Vagina (tissue), 2 donors: ENCODE data around the gene TNRC18. TPM values are rescaled to one million over a fixed set of nuclear protein-coding genes. Genes with fewer than 3 reads are reported as not detected.
A peak's percentile ranks its signal among the peaks of the same experiment; 100 is the strongest.
"Not testable (repeated sequence)": the region's sequence is repeated elsewhere in the genome, so short reads cannot be mapped to it uniquely, and the experiment has no call there.

ENCODE experiments used
- DNase-seq, 2 donors: peaks; one replicate each; pipeline ENCODE4 v3.0.0-alpha.2; 2017; ENCODE audit errors: extremely low spot score in 2 of 2
- H3K27ac ChIP-seq: fragments of 200-600 bp; sonication (generic); one replicate; pipeline ENCODE4 v1.5.1; 2019
- H3K27me3 ChIP-seq: fragments of 200-600 bp; sonication (generic); one replicate; pipeline ENCODE4 v1.5.1; 2019
- H3K36me3 ChIP-seq, 2 donors: fragments of 200-600 bp; sonication (generic); one replicate each; pipeline ENCODE4 v1.5.1; 2017 to 2019
- H3K4me1 ChIP-seq: fragments of 200-600 bp; sonication (generic); one replicate; pipeline ENCODE4 v1.5.1; 2019
- H3K4me3 ChIP-seq, 2 donors: fragments of 200-600 bp; sonication (generic); 1 replicate in 1 of 2; 2 replicates in 1 of 2; pipeline ENCODE4 v1.5.1; 2016 to 2019
- H3K9me3 ChIP-seq: fragments of 200-600 bp; sonication (generic); one replicate; pipeline ENCODE4 v1.5.1; 2019
- CTCF ChIP-seq, 3 experiments: fragments of 450-650 bp in 2 of 3; fragments of 200-600 bp in 1 of 3; sonication (generic) in 1 of 3; IDR thresholded peaks; one replicate each; pipeline ENCODE4 v1.5.1; 2017 to 2019; ENCODE audit warnings: antibody characterized with exemption in 3 of 3, mild to moderate bottlenecking in 2 of 3, moderate library complexity in 2 of 3
- POLR2A ChIP-seq, 2 donors: fragments of 450-650 bp; IDR thresholded peaks; one replicate each; pipeline ENCODE4 v1.6.1; 2017; ENCODE audit warnings: antibody characterized with exemption in 2 of 2, mild to moderate bottlenecking in 2 of 2, moderate library complexity in 2 of 2
- POLR2AphosphoS5 ChIP-seq, 2 donors: sonication (generic); formaldehyde crosslinking; IDR thresholded peaks; one replicate each; pipeline ENCODE4 v1.9.0; 2017; ENCODE audit warnings: antibody characterized with exemption in 2 of 2, mild to moderate bottlenecking in 2 of 2, low read depth in 1 of 2; ENCODE audit not compliant: insufficient read depth in 1 of 2
- intact Hi-C: fragments of 100-400 bp; cut with DNase I; formaldehyde crosslinking; loops from one replicate; pipeline ENCODE4 v1.15.1; 2023
- total RNA-seq: library from RNA; depleted of rRNA; stranded (reverse); fragments of >200 nt; gene quantifications from one replicate; pipeline ENCODE4 v1.2.3, GENCODE V29; 2016

TNRC18 gene
- total RNA-seq, 1 donor from 2014 or later = 79.8 TPM

DNA sequence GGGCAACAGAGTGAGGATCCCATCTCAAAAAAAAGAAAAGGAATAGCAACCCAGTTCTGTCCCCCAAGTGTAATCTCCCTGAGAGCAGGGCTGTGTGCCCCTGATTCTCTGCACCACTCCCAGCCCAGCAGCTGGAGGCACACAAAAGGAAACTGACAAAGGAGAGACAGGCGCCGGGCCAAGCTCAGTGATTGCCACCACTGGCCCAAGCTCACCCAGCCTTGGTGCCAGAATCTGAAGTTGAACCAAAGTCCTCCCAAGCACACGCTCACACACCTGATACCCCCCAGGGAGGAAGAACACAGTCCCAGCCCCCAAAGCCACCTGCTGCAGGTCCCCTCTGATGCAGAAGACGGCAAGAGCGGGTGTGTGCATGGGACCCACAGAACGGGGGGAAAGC is 50.3 kb downstream of the TNRC18 start:
- no peaks in the 10 kb centered on the region for H3K27me3 ChIP-seq
- intact Hi-C loops = no loop called here
- no peak for DNase-seq
- H3K4me1 ChIP-seq = peaks cover 22% of the 10 kb centered on the region
- peaks cover 3 to 78% of the 10 kb centered on the region in 2 donors for H3K36me3 ChIP-seq
- H3K4me3 ChIP-seq = no peak overlapping the region
- no peaks in the 10 kb centered on the region for H3K9me3 ChIP-seq
- TF ChIP-seq POLR2AphosphoS5 (IDR thresholded peaks at IDR 0.05; ENCODE audit: insufficient read depth in 1 of 2, low read depth in 1 of 2) = no peak
- no peak for TF ChIP-seq CTCF (IDR thresholded peaks at IDR 0.05)
- no peak for TF ChIP-seq POLR2A (IDR thresholded peaks at IDR 0.05)
- H3K27ac ChIP-seq = no peak overlapping the region

DNA sequence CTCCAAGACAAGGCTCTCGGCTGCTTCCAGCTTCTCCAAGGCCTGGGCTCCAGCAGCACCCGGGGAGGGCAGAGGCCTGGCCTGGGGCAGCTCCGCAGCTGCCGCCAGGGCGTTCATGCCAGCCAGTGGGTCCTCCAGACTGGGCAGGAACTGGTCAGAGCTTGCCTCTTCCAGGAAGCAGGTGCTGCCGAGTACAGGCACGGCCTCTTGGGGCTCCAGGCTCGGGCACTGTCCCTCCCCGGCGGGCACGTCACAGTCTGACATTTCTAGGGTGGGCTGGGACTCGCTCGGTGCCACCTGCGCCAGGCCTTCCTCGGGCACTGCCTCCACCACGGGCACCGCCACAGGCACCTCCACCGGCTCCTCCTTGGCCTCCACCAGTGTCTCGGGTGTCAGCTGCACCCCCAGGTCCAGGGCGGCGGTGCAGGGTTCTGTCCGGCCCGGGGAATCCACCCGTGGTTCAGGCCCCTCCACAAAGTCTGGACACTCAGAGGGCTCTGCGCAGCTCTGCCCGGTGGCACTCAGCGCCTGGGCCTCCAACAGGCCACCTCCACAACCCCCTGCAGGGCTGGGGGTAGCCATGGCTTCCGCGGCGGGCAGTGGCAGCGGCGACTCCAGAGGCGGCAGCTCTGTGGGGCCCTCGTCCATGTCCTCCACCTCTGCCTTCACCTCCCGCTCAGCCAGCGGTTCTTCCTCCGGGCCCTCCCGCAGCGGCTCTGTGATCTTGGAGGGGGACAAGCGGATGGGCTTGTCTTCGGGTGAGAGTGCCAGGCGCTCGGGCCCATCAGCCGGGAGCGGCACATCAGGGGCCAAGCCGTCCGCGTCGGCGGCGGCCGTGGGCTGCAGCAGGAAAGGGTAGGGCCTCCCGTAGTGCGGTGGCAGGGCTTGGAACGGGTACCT is 52.9 kb downstream of the TNRC18 start:
- H3K9me3 ChIP-seq = no peaks in the 10 kb centered on the region
- no peak for TF ChIP-seq POLR2A (IDR thresholded peaks at IDR 0.05)
- TF ChIP-seq POLR2AphosphoS5 (IDR thresholded peaks at IDR 0.05; ENCODE audit: insufficient read depth in 1 of 2, low read depth in 1 of 2) = no peak
- TF ChIP-seq CTCF (IDR thresholded peaks at IDR 0.05) = no peak
- intact Hi-C loops = no loop called here
- no peak overlapping the region for H3K4me3 ChIP-seq
- peaks cover 3 to 57% of the 10 kb centered on the region in 2 donors for H3K36me3 ChIP-seq
- H3K27me3 ChIP-seq = no peaks in the 10 kb centered on the region
- DNase-seq = no peak
- H3K27ac ChIP-seq = no peak overlapping the region
- H3K4me1 ChIP-seq = peaks cover 17% of the 10 kb centered on the region

- no peak overlapping the region for H3K4me3 ChIP-seq
- no peak overlapping the region for H3K27ac ChIP-seq
- H3K27me3 ChIP-seq = no peaks in the 10 kb centered on the region
- no peak for DNase-seq
- TF ChIP-seq POLR2AphosphoS5 (IDR thresholded peaks at IDR 0.05; ENCODE audit: insufficient read depth in 1 of 2, low read depth in 1 of 2) (no peak), CTCF (IDR thresholded peaks at IDR 0.05) (no peak), POLR2A (IDR thresholded peaks at IDR 0.05) (no peak)
- H3K9me3 ChIP-seq = no peaks in the 10 kb centered on the region
- H3K4me1 ChIP-seq = peaks cover 21% of the 10 kb centered on the region
- intact Hi-C loops = no loop called here
- H3K36me3 ChIP-seq = peaks cover 3 to 40% of the 10 kb centered on the region in 2 donors
Observed at GRCh38 chr7:5367661-5368060, 56.0 kb downstream of the TNRC18 start.

- TF ChIP-seq CTCF (IDR thresholded peaks at IDR 0.05) (peak; percentile 77 to 87 (median 77)), POLR2AphosphoS5 (IDR thresholded peaks at IDR 0.05; ENCODE audit: insufficient read depth in 1 of 2, low read depth in 1 of 2) (peak in 1 of 2 donors; percentile 26)
- H3K9me3 ChIP-seq, DNase-seq, intact Hi-C loops, H3K27ac ChIP-seq, H3K27me3 ChIP-seq, H3K4me3 ChIP-seq: not testable (repeated sequence)
- Histone ChIP-seq H3K4me1 (peaks cover 23% of the 10 kb centered on the region), H3K36me3 (peaks cover 3 to 43% of the 10 kb centered on the region in 2 donors)
Observed at GRCh38 chr7:5365976-5366625, 57.5 kb downstream of the TNRC18 start.
